ENCODE data around the gene EFCAB5. TPM values are rescaled to one million over a fixed set of nuclear protein-coding genes. Genes with fewer than 3 reads are reported as not detected.

EFCAB5 gene
- total RNA-seq, 1 experiment from 2014 or later: 0.96 TPM

DNA sequence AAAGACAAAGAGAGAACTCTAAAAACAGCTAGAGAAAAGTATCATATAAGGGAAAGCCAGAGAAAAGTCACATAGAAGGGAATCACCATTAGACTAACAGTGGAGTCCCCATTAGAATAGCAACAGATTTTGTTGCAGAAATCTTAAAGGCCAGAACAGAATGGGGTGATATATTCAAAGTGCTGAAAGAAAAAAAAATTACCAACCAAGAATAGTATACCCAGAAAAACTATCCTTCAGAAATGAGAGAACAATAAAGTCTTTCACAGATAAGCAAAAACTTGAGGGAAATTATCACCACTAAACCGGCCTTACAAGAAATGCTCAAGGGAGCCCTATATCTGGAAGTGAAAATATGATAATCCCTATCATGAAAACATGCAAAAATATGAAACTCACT is 123.3 kb downstream of the EFCAB5 start:
- no TSS peak for BruUV-seq (replicated peaks)
- Mint-ChIP-seq H3K4me1 (ENCODE audit: insufficient read depth, unreplicated experiment) (no peaks in the 10 kb centered on the region), H3K36me3 (ENCODE audit: insufficient read depth, unreplicated experiment) (no peaks in the 10 kb centered on the region), H3K27ac (ENCODE audit: low read depth, unreplicated experiment) (no peak overlapping the region), H3K9me3 (ENCODE audit: unreplicated experiment) (peaks cover 18% of the 10 kb centered on the region), H3K4me3 (ENCODE audit: unreplicated experiment) (no peak overlapping the region), H3K27me3 (ENCODE audit: insufficient read depth, unreplicated experiment) (peaks cover 54% of the 10 kb centered on the region)
- DNase-seq (ENCODE audit: unreplicated experiment): no peak
- intact Hi-C loops (cut with micrococcal nuclease): no loop called here
- TF ChIP-seq, protein P1, sequence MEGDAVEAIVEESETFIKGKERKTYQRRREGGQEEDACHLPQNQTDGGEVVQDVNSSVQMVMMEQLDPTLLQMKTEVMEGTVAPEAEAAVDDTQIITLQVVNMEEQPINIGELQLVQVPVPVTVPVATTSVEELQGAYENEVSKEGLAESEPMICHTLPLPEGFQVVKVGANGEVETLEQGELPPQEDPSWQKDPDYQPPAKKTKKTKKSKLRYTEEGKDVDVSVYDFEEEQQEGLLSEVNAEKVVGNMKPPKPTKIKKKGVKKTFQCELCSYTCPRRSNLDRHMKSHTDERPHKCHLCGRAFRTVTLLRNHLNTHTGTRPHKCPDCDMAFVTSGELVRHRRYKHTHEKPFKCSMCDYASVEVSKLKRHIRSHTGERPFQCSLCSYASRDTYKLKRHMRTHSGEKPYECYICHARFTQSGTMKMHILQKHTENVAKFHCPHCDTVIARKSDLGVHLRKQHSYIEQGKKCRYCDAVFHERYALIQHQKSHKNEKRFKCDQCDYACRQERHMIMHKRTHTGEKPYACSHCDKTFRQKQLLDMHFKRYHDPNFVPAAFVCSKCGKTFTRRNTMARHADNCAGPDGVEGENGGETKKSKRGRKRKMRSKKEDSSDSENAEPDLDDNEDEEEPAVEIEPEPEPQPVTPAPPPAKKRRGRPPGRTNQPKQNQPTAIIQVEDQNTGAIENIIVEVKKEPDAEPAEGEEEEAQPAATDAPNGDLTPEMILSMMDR (IDR thresholded peaks at IDR 0.05; ENCODE audit: unreplicated experiment): no peak
- ChIA-PET POLR2A (no interaction called here), CTCF (interaction anchor here (2.6 kb wide), 1 partner anchor 28 kb away, joined by 7 read pairs; no protein-coding TSS in a partner anchor)

DNA sequence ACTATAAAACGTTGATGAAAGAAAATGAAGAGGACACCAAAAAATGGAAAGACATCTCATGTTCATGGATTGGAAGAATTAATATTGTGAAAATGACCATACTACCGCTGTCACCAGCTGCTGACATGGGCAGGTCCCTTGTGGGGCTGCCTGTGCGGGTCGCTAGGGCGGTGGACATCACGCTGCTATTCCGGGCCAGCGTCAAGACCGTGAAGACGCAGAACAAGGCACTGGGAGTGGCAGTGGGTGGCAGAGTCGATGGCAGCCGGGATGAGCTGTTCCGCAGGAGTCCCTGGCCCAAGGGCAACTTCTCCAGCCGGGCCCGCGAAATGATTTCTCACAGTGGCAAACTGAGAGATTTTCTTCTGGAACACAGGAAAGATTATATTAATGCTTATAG is 127.0 kb downstream of the EFCAB5 start:
- TF ChIP-seq, protein P1 (IDR thresholded peaks at IDR 0.05; ENCODE audit: unreplicated experiment): no peak
- BruUV-seq (replicated peaks): no TSS peak
- intact Hi-C loops (cut with micrococcal nuclease): no loop called here
- ChIA-PET POLR2A (interaction anchor here (0.6 to 0.8 kb wide), 2 partner anchors 16 to 23 kb away, joined by 3 to 4 read pairs; no protein-coding TSS in a partner anchor), CTCF (interaction anchor here (0.6 to 1.6 kb wide), 4 partner anchors 25 to 137 kb away, joined by 3 to 6 read pairs (median 4); no protein-coding TSS in a partner anchor)
- Mint-ChIP-seq H3K36me3 (ENCODE audit: insufficient read depth, unreplicated experiment) (no peaks in the 10 kb centered on the region), H3K27ac (ENCODE audit: low read depth, unreplicated experiment) (no peak overlapping the region), H3K9me3 (ENCODE audit: unreplicated experiment) (peaks cover 18% of the 10 kb centered on the region), H3K4me1 (ENCODE audit: insufficient read depth, unreplicated experiment) (no peaks in the 10 kb centered on the region), H3K4me3 (ENCODE audit: unreplicated experiment) (no peak overlapping the region), H3K27me3 (ENCODE audit: insufficient read depth, unreplicated experiment) (peaks cover 57% of the 10 kb centered on the region)
- no peak for DNase-seq (ENCODE audit: unreplicated experiment)

DNA sequence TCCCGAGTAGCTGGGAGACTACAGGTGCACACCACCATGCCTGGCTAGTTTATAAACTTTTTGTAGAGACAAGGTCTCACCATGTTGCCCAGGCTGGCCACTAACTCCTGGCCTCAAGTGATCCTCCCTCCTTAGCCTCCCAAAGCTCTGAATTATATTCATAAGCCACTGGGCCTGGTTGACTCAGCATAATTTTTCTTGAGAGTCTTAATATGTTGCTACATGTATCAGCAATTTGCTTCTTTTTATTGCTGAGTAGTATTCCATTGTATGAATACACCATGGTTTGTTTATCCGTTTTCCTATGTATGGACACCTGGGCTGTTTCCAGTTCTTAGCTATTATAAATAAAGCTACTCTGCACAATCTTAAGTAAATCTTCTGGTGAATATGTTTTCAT is 132.8 kb downstream of the EFCAB5 start:
- H3K27me3 Mint-ChIP-seq (ENCODE audit: insufficient read depth, unreplicated experiment): peaks cover 73% of the 10 kb centered on the region
- no peaks in the 10 kb centered on the region for H3K4me1 Mint-ChIP-seq (ENCODE audit: insufficient read depth, unreplicated experiment)
- POLR2A ChIA-PET: no interaction called here
- H3K27ac Mint-ChIP-seq (ENCODE audit: low read depth, unreplicated experiment): no peak overlapping the region
- H3K36me3 Mint-ChIP-seq (ENCODE audit: insufficient read depth, unreplicated experiment): no peaks in the 10 kb centered on the region
- CTCF ChIA-PET: interaction anchor here (0.6 kb wide), 1 partner anchor 12 kb away, joined by 3 read pairs; no protein-coding TSS in a partner anchor
- intact Hi-C loops (cut with micrococcal nuclease): no loop called here
- DNase-seq (ENCODE audit: unreplicated experiment): no peak
- BruUV-seq (replicated peaks): no TSS peak
- no peak overlapping the region for H3K4me3 Mint-ChIP-seq (ENCODE audit: unreplicated experiment)
- TF ChIP-seq, protein P1 (IDR thresholded peaks at IDR 0.05; ENCODE audit: unreplicated experiment): no peak
- H3K9me3 Mint-ChIP-seq (ENCODE audit: unreplicated experiment): no peaks in the 10 kb centered on the region

DNA sequence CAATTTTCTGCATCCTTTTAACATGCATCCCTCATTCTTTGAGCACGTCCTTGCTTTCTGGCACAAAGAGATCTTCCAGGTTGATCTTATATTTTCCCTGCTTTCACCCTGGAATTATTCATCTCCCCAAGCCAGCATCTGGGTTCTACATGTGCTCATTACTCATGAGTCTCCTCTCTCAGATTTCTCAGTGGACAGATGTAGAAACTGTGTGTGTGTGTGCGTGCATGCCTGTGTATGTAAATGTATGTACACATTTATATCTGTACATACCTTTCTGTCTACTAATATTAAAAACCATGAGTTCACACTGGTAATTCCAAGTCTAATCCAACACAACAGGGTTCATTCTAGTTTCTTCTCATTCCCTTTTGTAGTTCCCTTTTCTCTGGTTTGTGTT is 133.3 kb downstream of the EFCAB5 start:
- intact Hi-C loops (cut with micrococcal nuclease): no loop called here
- H3K9me3 Mint-ChIP-seq (ENCODE audit: unreplicated experiment): no peaks in the 10 kb centered on the region
- ChIA-PET CTCF (interaction anchor here (0.6 kb wide), 1 partner anchor 12 kb away, joined by 3 read pairs; no protein-coding TSS in a partner anchor), POLR2A (no interaction called here)
- TF ChIP-seq, protein P1 (IDR thresholded peaks at IDR 0.05; ENCODE audit: unreplicated experiment): no peak
- H3K27ac Mint-ChIP-seq (ENCODE audit: low read depth, unreplicated experiment): no peak overlapping the region
- no peak overlapping the region for H3K4me3 Mint-ChIP-seq (ENCODE audit: unreplicated experiment)
- DNase-seq (ENCODE audit: unreplicated experiment): no peak
- H3K27me3 Mint-ChIP-seq (ENCODE audit: insufficient read depth, unreplicated experiment): peaks cover 73% of the 10 kb centered on the region
- BruUV-seq (replicated peaks): no TSS peak
- H3K4me1 Mint-ChIP-seq (ENCODE audit: insufficient read depth, unreplicated experiment): no peaks in the 10 kb centered on the region
- H3K36me3 Mint-ChIP-seq (ENCODE audit: insufficient read depth, unreplicated experiment): no peaks in the 10 kb centered on the region

All from MCF 10A (cell line).